ENCODE results near the gene HUNK.
"Not testable (repeated sequence)": the region's sequence is repeated elsewhere in the genome, so short reads cannot be mapped to it uniquely, and the experiment has no call there.

The HUNK gene

DNA sequence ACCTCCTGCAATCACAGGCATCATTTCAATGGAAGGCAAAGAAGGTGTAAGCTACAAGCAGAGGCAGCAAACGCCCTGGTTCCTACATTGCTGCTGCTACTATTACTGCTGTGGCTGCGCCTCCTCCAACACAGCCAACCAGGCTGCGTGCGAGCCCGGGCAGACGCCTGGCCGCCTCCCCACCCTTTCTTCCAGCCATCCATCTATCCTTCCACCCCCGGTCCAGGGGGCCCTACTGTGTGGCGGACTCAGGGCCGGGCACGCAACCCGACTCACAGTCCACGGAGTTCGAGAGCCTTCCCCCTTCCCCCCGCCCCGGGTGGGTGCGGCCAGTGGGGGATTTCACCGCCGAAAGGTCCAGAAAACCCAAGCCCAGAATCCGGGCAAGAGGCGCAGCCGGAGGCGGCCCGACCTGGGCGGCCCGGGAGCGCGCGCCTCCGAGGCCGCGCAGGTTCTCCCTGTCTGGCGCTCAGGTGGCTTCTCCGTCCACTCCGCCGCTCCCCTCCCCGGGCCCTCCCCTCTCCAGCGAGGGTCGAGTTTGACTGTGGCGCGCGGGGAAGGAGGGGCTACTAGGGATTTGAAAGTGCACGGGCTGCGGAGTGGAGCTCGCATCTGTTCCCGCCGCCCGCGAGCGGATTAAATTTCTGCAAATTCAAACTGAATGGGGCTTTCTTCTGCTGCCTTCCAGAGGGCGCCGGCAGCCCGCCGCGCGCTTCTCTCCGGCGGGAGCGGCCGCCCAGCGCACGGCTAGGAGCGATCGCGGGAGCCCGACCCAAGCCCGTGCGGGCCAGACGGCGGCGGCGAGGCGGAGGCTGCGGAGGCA lies at the start of gene HUNK:
Gene HUNK, plus strand, starts transcription at position 569 of the 823 bp plus-strand sequence. CDS start 655 bp downstream, outside the sequence.
- no peak for DNase-seq

DNA sequence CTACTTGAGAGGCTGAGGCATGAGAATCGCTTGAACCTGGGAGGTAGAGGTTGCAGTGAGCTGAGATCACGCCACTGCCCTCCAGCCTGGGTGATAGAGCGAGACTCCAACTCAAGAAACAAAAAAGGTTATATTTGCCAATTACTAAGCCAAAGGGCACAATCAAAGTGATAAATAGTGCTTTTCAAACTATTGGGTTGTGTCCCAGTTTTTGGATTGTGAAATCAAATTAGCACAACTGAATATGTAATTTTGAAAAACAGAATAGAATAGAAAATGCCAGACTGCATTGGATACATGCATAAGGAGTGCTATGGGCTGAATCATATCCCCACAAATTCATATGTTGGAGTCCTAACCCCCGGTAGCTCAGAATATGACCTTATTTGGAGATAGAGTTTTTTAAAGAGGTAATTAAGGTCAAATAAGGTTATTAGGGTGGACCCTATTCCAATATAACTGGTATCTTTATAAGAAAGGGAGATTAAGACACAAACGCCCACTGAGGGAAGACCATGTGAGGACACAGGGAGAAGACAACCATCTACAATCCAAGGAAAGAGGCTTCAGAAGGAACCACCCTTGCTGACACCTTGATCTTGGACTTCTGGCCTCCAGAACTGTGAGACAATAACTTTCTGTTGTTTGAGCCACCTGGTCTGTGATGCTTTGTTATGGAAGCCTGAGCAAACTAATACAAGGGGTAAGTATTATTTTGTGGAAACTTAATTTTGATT lies 42.9 kb upstream of the HUNK start:
- no peak for DNase-seq

DNA sequence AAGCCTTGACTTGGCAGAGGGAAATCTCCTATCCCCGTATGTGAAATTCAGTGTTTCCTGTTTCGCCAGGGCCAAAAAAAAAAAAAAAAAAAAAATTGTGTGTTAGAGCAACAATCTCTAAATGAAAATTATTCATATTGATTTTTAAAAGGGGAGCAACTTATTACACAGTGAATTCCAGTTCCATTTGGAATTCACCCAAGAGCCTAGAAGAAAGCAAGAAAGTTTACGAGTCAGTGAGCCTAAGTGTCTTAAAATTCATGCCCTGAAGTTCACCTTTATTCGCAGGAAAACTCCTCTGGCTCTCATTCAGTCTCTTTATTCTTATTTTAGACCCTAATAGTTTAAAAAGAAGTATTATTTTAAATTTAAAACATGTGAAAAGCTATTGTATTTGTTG lies 42.1 kb upstream of the HUNK start:
- no peak for DNase-seq

DNA sequence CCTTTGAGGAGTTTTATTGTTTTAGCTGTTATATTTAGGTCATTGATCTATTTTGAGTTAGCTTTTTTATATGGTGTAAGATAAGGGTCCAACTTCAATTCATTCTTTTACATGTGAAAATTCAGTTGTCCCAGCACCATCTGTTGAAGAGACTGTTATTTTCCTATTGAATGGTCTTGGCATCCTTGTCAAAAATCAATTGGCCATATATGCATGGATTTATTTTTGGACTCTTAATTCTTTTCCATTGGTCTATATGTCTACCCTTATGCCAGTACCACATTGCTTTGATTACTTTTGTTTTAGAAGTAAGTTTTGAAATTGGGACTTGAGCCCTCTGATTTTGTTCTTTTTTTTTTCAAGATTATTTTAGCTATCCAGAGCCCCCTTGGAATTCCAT lies 35.8 kb upstream of the HUNK start:
- DNase-seq = no peak

DNA sequence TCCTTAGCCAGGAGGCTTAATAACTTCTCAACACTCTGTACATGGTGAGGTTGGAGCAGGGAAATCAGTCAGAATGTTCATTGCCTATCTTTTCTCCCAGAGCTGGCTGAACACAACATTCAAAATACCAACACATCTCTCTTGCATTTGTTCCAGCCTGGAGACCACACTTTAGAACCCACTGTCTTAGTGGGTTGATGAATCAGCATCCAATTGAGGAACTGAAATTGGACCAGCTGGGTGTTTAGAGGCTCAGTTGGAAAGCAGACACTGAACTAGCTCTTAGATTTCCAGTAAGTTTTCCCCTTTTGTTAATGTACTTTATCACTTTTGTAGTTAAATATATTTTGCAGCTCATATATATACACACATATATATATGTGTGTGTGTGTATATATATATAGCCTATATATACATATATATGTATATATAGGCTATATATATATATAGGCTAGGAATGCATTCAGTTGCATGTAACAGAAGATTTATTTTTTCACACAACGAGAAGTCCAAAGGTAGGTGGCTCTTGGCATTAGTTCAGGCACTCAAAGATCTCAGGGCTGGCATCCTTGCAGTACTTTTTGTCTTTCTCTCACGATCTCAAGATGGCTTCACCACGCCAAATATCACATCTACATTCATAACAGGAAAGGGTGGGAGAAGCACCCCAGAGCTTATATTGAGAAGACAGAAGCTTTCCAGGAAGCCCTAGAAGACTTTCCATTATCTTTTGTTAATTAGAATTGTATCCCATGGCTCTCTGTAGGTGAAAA lies 35.0 kb upstream of the HUNK start:
- no peak for DNase-seq

DNA sequence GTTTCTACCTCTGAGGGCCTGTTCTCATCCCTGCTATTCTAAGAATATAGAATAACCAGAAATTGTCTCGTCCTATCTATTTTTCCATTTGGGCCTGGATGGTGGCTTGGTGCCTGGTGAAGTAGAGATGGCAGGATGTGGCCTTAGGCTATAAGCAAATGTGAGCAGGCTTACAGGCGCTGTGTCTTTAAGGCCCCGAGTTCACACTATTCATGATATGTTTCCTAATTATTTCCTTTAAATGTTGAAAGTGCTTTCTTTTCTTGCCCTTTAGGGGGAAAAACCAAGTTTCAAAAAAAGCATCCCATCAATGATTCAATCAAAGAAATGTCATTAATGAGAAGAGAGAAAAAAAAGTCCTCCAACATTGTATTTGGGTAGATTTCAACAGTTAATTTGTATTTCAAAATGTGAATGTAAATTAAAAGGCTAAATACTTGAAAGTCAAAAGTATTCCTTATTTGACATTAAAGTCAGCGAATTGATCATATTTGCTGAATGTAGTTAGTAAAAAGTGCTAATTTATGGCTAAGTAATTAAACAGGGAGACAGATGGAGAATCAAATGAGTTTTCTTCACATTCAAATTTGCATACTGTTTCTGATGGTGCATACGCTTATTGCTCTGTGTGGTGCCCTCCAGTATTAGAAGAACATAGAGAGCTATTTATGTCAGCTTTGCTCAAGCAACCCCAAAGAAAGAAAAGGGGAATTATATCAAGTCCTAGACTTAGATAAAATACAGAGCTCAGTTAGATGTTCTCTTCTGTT lies 34.0 kb upstream of the HUNK start:
- DNase-seq = no peak

DNA sequence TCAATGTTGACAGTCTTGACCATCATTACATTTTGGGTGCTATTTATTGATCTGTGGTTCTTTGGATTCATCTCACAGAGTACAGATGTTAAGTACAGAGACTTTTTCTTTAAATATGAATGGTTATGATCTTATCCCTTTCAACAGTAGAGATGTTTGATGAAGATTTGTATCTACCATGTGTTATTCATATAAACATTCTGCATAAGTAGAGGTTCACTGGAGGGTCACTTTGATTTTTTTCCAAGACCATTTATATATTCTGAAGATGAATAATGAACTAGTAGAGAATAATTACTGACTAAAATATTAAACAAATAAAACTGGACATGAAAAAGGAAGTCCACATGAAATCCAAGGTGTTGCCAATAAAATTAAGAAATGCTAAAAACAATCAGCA lies 28.6 kb upstream of the HUNK start:
- no peak for DNase-seq

DNA sequence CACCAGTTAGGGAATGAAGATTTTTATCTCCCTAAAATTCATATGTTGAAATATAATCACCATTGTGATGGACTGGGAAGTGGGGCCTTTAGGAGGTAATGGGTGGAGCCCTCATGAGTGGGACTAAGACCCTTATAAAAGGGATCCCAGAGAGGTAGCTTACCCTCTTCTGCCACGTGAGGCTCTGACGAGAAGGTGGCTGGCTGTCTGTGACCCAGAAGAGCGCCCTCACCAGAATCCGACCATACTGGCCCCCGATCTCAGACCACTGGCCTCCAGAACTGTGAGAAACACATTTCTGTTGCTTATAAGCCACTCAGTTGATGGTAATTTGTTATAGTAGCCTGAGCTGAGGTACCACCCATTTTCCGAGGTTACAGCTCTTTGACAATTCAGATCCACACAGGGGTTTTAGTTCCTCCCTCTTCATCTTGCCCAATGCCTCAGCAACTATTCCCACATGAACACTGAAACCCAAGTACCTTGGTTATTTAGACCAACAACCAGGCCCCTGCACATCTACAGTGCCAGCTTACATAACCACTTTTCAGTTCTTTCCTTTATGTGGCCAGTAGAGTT lies 27.6 kb upstream of the HUNK start:
- no peak for DNase-seq

DNA sequence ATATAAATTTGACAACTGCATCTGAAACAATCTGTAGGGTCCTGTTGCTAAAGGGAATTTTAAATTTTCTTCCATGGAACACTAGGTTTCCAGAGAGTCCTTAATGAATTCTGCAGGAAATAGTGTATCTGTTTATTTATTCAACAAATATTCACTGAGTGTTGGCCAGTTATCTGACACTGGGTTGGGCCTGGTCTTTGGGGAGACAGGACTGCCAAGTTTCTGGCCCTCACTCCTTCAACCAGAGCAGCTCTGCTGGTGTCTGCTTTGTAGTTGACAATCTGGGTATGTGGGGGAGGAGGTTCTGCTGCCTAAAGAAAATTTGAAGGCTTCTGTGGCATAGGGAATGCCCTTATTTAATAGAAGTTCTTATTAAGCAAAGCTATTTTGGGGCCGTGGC lies 26.1 kb upstream of the HUNK start:
- DNase-seq = no peak

DNA sequence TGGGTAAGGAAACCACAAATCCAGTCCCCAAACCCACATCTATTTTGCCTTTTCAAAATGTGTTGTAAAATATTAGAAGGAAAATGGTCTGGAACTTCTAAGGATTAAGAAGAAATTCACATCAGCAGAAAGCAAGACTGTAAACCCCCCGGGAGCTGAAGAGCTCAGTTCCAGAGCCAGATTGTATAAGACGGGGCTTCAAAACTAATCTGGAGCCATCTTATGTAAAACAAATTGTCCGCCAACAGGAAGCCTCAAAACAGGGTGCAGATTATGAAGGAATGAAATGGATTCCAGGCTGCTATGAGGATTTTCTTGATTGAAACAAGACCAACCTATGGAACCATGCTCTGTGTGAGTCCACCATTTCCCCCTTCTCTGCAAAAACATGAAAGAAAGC lies 25.1 kb upstream of the HUNK start:
- no peak for DNase-seq

DNA sequence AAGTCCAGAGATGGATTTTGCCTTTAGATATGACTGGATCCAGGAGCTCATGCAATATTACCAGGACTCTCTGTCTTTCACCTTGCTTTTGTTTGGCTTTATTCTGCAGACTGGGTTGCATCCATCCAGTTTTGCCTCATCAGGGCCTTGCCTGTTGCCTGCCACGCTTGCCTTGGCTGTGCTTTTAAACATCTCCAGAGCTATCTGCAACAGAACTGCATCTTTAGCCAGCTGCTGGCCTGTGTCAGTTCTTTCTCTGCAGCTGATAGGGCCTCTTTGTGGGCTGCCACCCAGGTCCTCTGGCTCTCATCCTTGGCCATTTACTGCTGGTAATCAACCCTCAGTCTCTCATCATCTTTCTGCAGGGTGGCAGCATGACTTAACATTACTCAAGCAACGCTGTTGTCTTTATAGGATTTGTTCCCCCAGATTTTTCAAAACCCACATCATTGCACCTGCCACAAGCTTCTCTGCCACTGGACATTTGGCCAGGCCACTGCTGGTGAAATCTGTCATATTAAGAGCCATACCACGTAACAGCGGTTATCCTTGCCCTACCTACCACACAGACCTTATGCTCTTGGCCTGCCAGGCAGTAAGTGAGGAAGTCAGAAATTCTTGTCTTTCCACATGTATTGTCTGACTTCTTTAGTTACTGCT lies 24.4 kb upstream of the HUNK start:
- DNase-seq = no peak

DNA sequence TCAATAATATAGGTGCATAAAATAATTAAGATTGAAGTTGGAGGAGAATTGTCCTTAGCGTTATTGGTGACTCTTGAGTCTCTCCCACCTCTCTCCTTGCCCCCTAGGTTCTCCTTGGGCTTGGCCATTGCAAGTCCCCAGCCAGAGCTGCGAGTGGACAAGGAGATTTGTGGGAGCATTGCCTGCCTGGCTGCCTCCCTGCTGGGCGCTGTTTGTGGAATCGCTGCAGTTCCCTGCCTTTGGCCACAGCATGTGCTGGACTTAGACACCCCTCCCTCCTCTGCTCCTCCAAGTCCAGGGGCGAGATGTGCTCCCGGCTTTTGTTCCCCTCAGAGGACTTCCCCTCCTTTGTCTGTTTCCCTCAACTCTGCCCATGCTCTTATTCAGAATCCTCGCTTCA lies 21.9 kb upstream of the HUNK start:
- no peak for DNase-seq

DNA sequence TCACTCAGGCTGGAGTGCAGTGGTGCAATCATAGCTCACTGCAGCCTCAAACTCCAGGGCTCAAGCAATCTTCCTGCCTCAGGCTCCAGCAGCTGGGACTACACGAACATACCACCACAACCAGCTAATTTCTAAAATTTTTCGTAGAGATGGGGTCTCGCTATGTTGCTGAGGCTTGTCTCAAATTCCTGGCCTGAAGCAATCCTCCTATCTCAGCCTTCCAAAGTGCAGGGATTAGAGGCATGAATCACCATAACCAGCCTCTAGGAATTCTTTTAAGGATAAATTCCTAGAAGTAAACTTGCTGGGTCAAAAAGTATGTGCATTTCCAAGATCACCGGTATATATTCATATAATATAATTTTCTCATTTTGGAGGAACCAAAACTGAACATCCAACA lies 17.6 kb upstream of the HUNK start:
- DNase-seq = no peak

DNA sequence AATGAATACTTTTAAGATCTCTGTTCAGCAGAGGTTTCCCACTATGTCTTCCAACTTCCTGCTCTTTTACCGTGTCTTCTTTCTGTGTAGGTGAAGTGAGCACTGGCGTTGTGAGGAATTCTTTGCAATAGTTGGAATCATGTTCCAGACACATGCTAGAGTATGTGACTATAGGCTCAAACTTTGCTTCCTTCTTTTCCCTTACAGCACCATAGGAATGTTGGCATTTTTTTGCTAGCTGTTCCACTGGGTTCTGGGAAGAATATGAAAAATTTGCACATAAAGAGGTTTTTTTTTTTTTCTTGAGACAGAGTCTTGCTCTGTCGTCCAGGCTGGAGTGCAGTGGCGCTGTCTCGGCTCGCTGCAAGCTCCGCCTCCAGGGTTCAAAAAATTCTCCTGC lies 15.7 kb upstream of the HUNK start:
- DNase-seq = no peak

DNA sequence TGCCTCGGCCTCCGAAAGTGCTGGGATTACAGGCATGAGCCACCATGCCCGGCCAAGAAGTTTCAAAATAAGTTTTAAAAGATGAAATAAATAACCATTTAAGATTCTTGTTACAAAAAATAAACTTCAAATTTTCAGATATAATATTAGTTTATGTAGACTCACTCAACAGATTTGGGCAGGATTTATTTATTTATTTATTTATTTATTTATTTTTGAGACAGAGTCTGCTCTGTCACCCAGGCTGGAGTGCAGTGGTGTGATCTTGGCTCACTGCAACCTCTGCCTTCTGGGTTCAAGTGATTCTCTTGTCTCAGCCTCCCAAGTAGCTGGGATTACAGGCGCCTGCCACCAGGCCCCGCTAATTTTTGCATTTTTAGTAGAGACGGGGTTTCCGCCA lies 15.2 kb upstream of the HUNK start:
- not testable (repeated sequence) for DNase-seq

DNA sequence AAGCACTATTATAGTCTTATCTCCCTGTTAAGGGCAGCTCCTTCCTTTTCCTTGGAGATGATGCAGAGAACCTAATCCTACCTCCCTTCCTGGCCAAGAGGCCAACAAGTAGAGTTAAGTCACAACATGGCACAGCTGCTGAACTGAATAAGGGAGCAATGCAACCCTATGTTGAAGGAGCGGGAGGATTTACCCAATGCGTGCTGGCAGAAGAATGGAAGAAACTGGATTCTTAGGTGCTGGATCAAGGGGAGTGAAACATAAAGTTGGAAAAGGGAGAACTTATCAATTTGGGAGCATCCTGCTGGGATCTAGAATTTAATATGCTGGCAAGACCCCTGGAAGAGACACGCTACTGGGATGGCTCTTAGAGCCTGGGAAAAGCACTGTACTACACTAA lies 12.0 kb upstream of the HUNK start:
- DNase-seq = no peak

DNA sequence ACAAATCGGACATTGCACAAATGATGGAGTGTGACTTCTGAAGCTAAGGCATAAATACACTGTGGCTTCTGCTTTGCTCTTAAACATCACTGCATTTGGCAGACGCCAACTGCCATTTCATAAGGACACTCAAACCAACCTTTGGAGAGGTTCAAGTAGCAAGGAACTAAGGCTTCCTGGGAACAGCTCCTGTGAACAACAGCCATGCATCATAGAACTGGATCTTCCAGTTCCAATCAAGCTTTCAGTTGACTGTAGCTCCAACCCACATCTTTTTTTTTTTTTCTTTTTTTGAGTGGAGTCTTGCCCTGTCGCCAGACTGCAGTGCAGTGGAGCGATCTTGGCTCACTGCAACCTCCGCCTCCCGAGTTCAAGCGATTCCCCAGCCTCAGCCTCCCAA lies 10.7 kb upstream of the HUNK start:
- DNase-seq = no peak

DNA sequence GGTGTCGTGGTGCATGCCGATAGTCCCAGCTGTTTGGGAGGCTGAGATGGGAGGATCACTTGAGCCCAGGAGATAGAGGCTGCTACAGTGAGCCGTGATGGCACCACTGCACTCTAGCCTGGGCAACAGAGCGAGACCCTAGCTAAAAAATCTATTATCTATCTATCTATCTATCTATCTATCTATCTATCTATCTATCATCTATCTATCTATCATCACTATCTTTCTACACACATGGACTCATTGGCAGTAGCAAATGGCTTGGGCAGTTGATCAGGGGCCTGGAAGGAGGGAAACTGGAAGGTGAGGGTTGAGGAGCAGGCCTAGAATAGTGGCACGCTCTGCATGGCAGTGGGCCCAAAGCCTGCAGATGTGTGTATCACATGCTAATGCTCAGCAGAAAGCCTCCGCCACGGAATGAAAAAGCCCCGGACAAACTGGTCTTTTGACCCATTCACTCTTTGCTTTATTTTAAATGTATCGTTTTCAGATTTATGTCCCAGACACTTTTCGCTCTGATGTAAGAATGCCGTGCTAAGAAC lies 7.3 kb upstream of the HUNK start:
- no peak for DNase-seq

DNA sequence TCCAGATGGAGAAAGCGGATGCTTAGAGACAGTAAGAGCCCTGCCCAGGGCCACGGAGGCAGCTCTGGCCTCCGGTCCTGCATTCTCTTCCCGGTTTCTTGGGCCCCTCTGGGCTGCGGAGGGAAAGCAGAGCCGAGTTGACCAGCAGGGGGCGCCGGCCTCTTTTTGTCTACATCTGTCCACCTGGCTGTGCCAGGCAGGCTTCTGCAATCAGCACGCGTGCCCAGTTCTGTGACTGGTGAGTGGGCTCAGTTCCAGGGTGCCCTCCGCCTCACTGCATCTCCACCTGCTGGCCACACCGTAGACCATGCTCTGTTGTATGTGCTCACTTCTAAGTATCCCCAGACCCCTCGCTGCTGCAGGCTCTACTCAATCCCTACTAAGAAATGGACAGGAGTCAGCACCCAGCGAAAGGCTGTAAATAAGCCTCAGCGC lies 6.7 kb upstream of the HUNK start:
- DNase-seq = peak; percentile 13

DNA sequence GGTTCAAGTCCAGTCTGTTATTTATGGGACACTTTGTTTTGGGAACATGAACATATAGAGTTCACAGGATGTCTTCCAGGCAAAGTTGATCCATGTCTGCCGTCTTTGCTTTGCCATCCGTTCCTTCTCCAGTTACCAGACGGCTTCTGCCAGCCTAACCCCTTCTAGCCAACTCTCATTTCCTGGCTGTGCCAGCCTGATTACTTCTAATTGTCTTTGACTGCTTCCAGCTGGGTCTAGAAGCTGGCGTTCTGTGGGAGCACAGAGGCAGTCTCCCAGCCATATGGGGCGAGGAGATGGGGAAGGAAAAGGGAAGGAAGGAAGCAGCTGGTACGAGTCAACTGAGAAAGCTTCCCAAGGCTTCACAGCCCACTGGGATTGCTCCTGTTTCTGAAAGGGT lies 3.1 kb upstream of the HUNK start:
- DNase-seq = no peak

DNA sequence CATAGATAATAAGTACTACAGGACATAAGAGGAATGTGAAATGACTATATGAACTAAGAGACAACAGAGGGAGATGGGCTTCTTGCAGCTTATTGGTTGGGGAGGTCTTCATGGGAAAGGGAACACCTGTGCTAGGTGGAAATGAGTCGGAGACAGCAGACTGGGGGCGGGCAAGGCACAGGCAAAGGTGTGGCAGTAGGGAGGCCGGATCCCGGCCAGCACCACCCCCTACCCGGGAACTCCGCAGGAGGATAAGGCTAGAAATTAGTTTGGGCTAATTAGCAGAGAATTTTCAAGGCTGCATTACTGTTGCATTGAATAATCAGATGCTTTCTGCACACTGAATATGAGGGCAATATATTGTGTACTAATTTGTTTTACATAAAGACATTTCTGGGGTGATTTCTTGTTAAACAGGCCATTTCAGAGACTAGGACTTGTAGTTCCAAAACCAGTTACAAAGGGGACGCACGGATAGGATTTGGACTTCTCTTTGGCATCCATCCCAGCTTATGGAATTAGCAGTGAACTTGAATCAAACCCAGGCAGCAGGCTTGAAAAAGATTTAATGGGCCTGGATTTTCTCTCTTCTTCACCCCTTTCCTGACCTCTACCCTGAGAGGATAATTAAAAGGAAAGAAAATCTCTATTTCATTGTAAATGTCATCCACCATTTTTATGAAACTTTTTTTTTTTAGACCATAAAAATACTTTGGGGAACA lies 2.2 kb upstream of the HUNK start:
- no peak for DNase-seq
